PC-9 (cell line): ENCODE measurements around the gene CCDC87. TPM values are rescaled to one million over a fixed set of nuclear protein-coding genes. Genes with fewer than 3 reads are reported as not detected.

Source experiments
- BruUV-seq: library from RNA; stranded (reverse); fragments of 400-500 nt; replicated peaks from 2 replicates; lab custom pipeline; 2021; lab: Mats Ljungman, UMichigan
- CTCF ChIA-PET: fragments of 300-600 bp; sonication (Branson Sonifier 250); formaldehyde crosslinking; loops from one replicate; lab custom pipeline; 2022; ENCODE audit warnings: antibody characterized with exemption; lab: Charles Lee
- POLR2A ChIA-PET: fragments of 300-600 bp; sonication (Branson Sonifier 250); formaldehyde crosslinking; loops from one replicate; lab custom pipeline; 2022; ENCODE audit warnings: antibody characterized with exemption; ENCODE audit not compliant: unreplicated experiment; lab: Charles Lee
- DNase-seq, 2 experiments: peaks; one replicate each; pipeline versions ENCODE4 v3.0.0 to v3.0.0-alpha.2; 2015 to 2022; ENCODE audit warnings: mixed read lengths in 1 of 2
- H2AFZ ChIP-seq: fragments of 200-600 bp; sonication (generic); 2 replicates; pipeline ENCODE4 v1.8.1; 2017; ENCODE audit warnings: antibody characterized with exemption
- H3F3A ChIP-seq: fragments of 200-600 bp; sonication (generic); 2 replicates; pipeline ENCODE4 v1.8.1; 2017; ENCODE audit warnings: antibody characterized with exemption, mild to moderate bottlenecking, low read depth; ENCODE audit not compliant: insufficient read depth
- H3K27ac ChIP-seq: fragments of 200-600 bp; sonication (generic); 2 replicates; pipeline ENCODE4 v1.6.1; 2016; ENCODE audit warnings: mixed run types
- H3K27me3 ChIP-seq: fragments of 200-600 bp; sonication (generic); 2 replicates; pipeline ENCODE4 v1.6.1; 2016; ENCODE audit warnings: low read depth, mixed run types; ENCODE audit not compliant: insufficient read depth
- H3K36me3 ChIP-seq: fragments of 200-600 bp; sonication (generic); 2 replicates; pipeline ENCODE4 v1.6.1; 2016; ENCODE audit warnings: low read depth, mixed run types
- H3K4me1 ChIP-seq: fragments of 200-600 bp; sonication (generic); replicated peaks from 2 replicates; pipeline ENCODE4 v1.6.1; 2016; ENCODE audit warnings: mixed run types; ENCODE audit not compliant: insufficient read depth
- H3K4me2 ChIP-seq: fragments of 200-600 bp; sonication (generic); 2 replicates; pipeline ENCODE4 v1.6.1; 2017; ENCODE audit warnings: mixed run types
- H3K4me3 ChIP-seq: fragments of 200-600 bp; sonication (generic); 2 replicates; pipeline ENCODE4 v1.6.1; 2016; ENCODE audit warnings: mixed run types
- H3K79me2 ChIP-seq: fragments of 200-600 bp; sonication (generic); 2 replicates; pipeline ENCODE4 v1.6.1; 2017; ENCODE audit warnings: low read depth, mixed run types
- H3K9me2 ChIP-seq: fragments of 200-600 bp; sonication (generic); 2 replicates; pipeline ENCODE4 v1.8.1; 2017; ENCODE audit warnings: mild to moderate bottlenecking; ENCODE audit not compliant: insufficient read depth
- H3K9me3 ChIP-seq: fragments of 200-600 bp; sonication (generic); 2 replicates; pipeline ENCODE4 v1.8.1; 2016; ENCODE audit warnings: low read depth; ENCODE audit not compliant: insufficient read depth
- H4K20me1 ChIP-seq: fragments of 200-600 bp; sonication (generic); 2 replicates; pipeline ENCODE4 v1.8.1; 2017; ENCODE audit not compliant: insufficient read depth
- EZH2 ChIP-seq: fragments of 200-600 bp; sonication (generic); IDR thresholded peaks from 2 replicates; pipeline ENCODE4 v1.8.0; 2017; ENCODE audit warnings: antibody characterized with exemption, low read depth
- intact Hi-C: fragments of 100-400 bp; cut with micrococcal nuclease; formaldehyde crosslinking; loops from one replicate; pipeline ENCODE4 v1.10.0; 2022; ENCODE audit not compliant: unreplicated experiment
- total RNA-seq: library from RNA; stranded (reverse); gene quantifications from 2 replicates; pipeline ENCODE4 v1.2.3, GENCODE V29; 2021
- TF ChIP-seq, protein P1 (sequence below): fragments of 200-600 bp; sonication (generic); conservative IDR thresholded peaks from 2 replicates; pipeline ENCODE4 v1.6.1; 2017; ENCODE audit warnings: mixed run types, antibody characterized with exemption, mild to moderate bottlenecking, moderate library complexity

The CCDC87 gene
- total RNA-seq, 1 experiment from 2014 or later: 1.0 TPM

DNA sequence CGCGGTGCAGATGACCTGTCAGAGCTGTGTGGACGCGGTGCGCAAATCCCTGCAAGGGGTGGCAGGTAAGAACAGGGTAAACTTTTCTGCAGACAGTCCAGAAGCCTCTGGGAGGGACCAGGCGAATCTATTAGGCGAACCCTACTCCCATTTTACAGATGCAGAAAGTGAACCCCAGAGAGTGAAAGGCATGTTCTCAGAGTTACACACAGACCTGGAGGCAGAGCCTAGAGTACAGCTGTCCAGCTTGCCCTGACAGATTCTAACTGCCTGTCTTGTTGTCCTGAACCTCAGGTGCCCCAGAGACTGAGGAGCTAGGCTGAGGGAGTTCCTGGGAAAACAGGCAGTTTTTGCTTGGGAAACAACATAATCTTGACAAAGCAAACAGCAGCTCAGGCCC is 787 bp upstream of the CCDC87 start:
- H3F3A ChIP-seq: peaks cover 6% of the 10 kb centered on the region; the same call in 1 of the 2 replicates
- no peak for DNase-seq
- peak overlapping the region; percentile 90 for H3K4me3 ChIP-seq
- no peak overlapping the region for H3K27ac ChIP-seq
- TF ChIP-seq, protein P1, sequence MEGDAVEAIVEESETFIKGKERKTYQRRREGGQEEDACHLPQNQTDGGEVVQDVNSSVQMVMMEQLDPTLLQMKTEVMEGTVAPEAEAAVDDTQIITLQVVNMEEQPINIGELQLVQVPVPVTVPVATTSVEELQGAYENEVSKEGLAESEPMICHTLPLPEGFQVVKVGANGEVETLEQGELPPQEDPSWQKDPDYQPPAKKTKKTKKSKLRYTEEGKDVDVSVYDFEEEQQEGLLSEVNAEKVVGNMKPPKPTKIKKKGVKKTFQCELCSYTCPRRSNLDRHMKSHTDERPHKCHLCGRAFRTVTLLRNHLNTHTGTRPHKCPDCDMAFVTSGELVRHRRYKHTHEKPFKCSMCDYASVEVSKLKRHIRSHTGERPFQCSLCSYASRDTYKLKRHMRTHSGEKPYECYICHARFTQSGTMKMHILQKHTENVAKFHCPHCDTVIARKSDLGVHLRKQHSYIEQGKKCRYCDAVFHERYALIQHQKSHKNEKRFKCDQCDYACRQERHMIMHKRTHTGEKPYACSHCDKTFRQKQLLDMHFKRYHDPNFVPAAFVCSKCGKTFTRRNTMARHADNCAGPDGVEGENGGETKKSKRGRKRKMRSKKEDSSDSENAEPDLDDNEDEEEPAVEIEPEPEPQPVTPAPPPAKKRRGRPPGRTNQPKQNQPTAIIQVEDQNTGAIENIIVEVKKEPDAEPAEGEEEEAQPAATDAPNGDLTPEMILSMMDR: no peak
- TF ChIP-seq EZH2: no peak
- H3K9me2 ChIP-seq: no peaks in the 10 kb centered on the region
- intact Hi-C loops: loop anchor here (2.0 kb wide), 1 partner anchor 23 kb away; the partner anchor contains the start of gene RBM14
- peaks cover 18% of the 10 kb centered on the region for H3K79me2 ChIP-seq
- H3K4me2 ChIP-seq: peak overlapping the region; percentile 94
- no peaks in the 10 kb centered on the region for H4K20me1 ChIP-seq
- H3K36me3 ChIP-seq: no peaks in the 10 kb centered on the region; the same call in 1 of the 2 replicates
- peak overlapping the region; percentile 97 for H2AFZ ChIP-seq
- ChIA-PET CTCF (no interaction called here), POLR2A (interaction anchor here (0.6 kb wide), 1 partner anchor 70 kb away, joined by 3 read pairs; no protein-coding TSS in a partner anchor)
- no peaks in the 10 kb centered on the region for H3K27me3 ChIP-seq
- no TSS peak for BruUV-seq
- H3K9me3 ChIP-seq: no peaks in the 10 kb centered on the region
- H3K4me1 ChIP-seq: peaks cover 16% of the 10 kb centered on the region

DNA sequence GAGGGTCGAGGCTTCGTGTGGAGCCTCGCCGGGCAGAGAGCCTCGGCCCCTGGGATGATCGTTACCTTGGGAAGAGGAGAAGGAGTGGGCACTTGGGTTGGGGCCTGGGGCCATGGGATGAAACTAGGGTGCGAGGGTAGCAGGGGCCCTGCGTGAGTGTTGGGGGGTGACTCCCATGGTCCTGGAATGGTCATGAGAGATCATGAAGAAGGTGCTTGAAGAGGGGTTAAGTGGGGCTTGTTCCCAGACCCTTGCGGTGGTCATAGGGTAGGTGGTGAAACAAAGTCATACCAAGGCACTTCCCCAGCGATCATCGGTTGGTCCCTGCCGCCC is 406 bp upstream of the CCDC87 start:
- TF ChIP-seq, protein P1: no peak
- no peak for TF ChIP-seq EZH2
- ChIA-PET POLR2A (no interaction called here), CTCF (no interaction called here)
- Histone ChIP-seq H3K36me3 (no peaks in the 10 kb centered on the region), H3K9me2 (no peaks in the 10 kb centered on the region), H3K4me3 (peak overlapping the region; percentile 90), H3K4me2 (peak overlapping the region; percentile 94), H3K4me1 (peaks cover 16% of the 10 kb centered on the region), H3K79me2 (peaks cover 18% of the 10 kb centered on the region), H2AFZ (peak overlapping the region; percentile 97), H3F3A (peaks cover 6% of the 10 kb centered on the region; the same call in 1 of the 2 replicates), H3K9me3 (no peaks in the 10 kb centered on the region), H4K20me1 (no peaks in the 10 kb centered on the region), H3K27me3 (no peaks in the 10 kb centered on the region), H3K27ac (no peak overlapping the region)
- DNase-seq: no peak
- intact Hi-C loops: loop anchor here (2.0 kb wide), 1 partner anchor 24 kb away; the partner anchor contains the start of gene RBM14
- TSS peak; percentile 73 for BruUV-seq

DNA sequence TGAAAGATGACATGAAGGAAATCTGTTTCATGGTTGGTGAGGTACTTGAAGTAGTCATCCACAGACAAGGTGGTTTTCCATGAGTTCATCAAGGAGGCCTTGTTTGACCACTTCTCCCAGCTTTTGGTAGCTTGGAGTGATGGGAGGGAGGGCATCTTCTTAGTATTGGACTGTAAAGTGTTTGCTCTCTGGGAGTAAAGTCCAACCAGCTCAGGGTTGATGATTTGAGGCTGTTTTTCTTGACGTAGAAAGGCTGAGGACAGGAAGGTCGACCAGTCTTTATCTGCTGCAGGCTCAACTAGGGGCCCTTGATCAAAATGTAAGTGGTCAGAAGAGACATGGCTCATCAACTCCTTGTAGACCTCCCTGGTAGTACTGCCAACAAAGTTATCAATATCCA is 1.7 kb downstream of the CCDC87 start:
- POLR2A ChIA-PET: no interaction called here

More for the DNA sequence above, 1.7 kb downstream of the CCDC87 start:
- intact Hi-C loops: no loop called here
- no peaks in the 10 kb centered on the region for H3K9me2 ChIP-seq
- no peak overlapping the region for H3K4me3 ChIP-seq
- peaks cover 8% of the 10 kb centered on the region for H3F3A ChIP-seq
- no peak for DNase-seq
- H3K4me1 ChIP-seq: peaks cover 16% of the 10 kb centered on the region
- no peak overlapping the region for H2AFZ ChIP-seq
- no peaks in the 10 kb centered on the region for H4K20me1 ChIP-seq
- H3K36me3 ChIP-seq: no peaks in the 10 kb centered on the region
- no peak for TF ChIP-seq EZH2
- H3K27me3 ChIP-seq: no peaks in the 10 kb centered on the region
- H3K27ac ChIP-seq: no peak overlapping the region
- no peak overlapping the region for H3K4me2 ChIP-seq
- no peaks in the 10 kb centered on the region for H3K9me3 ChIP-seq
- no TSS peak for BruUV-seq
- H3K79me2 ChIP-seq: peaks cover 18% of the 10 kb centered on the region
- CTCF ChIA-PET: no interaction called here
